Mesothelial cell of epicardium (in vitro differentiated cells): Measurements from ENCODE around the gene KLHDC8B. TPM values are rescaled to one million over a fixed set of nuclear protein-coding genes. Genes with fewer than 3 reads are reported as not detected.

Experiments
- DNase-seq, 2 experiments: peaks; one replicate each; pipeline ENCODE4 v3.0.0; 2021; ENCODE audit warnings: low spot score in 2 of 2; ENCODE audit not compliant: unreplicated experiment in 2 of 2
- H3K27ac Mint-ChIP-seq: 2 replicates; pipeline ENCODE4 v1.8.0; 2021; ENCODE audit warnings: mixed read lengths
- H3K27me3 Mint-ChIP-seq: 2 replicates; pipeline ENCODE4 v1.8.0; 2021; ENCODE audit warnings: low read depth, mixed read lengths
- H3K36me3 Mint-ChIP-seq: 2 replicates; pipeline ENCODE4 v1.8.0; 2021; ENCODE audit warnings: mixed read lengths
- H3K4me1 Mint-ChIP-seq: 2 replicates; pipeline ENCODE4 v1.8.0; 2021; ENCODE audit warnings: mixed read lengths
- H3K4me3 Mint-ChIP-seq: 2 replicates; pipeline ENCODE4 v1.8.0; 2021; ENCODE audit warnings: mild to moderate bottlenecking, moderate library complexity, mixed read lengths
- H3K9me3 Mint-ChIP-seq: 2 replicates; pipeline ENCODE4 v1.8.0; 2021; ENCODE audit warnings: mixed read lengths
- CTCF ChIP-seq: fragments of 200-600 bp; sonication (generic); IDR thresholded peaks from one replicate; pipeline ENCODE4 v1.5.0; 2021; ENCODE audit warnings: antibody characterized with exemption; ENCODE audit not compliant: unreplicated experiment
- total RNA-seq: library from RNA; stranded (reverse); gene quantifications from 3 replicates; pipeline ENCODE4 v1.2.1, GENCODE V29; 2021

The KLHDC8B gene
- total RNA-seq, 1 donor from 2014 or later: 55.5 TPM

GRCh38 chr3:49172551-49173041 lies 1.2 kb downstream of the KLHDC8B start:
- Mint-ChIP-seq H3K36me3 (no peaks in the 10 kb centered on the region), H3K27ac (peak overlapping the region; percentile 90), H3K27me3 (peaks cover 3% of the 10 kb centered on the region), H3K9me3 (no peaks in the 10 kb centered on the region), H3K4me3 (peak overlapping the region; percentile 83), H3K4me1 (peaks cover 30% of the 10 kb centered on the region)
- DNase-seq: no peak
- TF ChIP-seq CTCF: no peak

- peak overlapping the region; percentile 90 for H3K27ac Mint-ChIP-seq
- no peaks in the 10 kb centered on the region for H3K36me3 Mint-ChIP-seq
- no peaks in the 10 kb centered on the region for H3K27me3 Mint-ChIP-seq
- peak in 1 of 2 experiments; percentile 55 for DNase-seq
- H3K4me3 Mint-ChIP-seq: peak overlapping the region; percentile 83
- no peak for TF ChIP-seq CTCF
- H3K9me3 Mint-ChIP-seq: no peaks in the 10 kb centered on the region
- H3K4me1 Mint-ChIP-seq: peaks cover 30% of the 10 kb centered on the region
These were observed 1.9 kb downstream of the KLHDC8B start for GRCh38 chr3:49173116-49173791.

GRCh38 chr3:49173792-49174170 lies 2.4 kb downstream of the KLHDC8B start:
- no peak for TF ChIP-seq CTCF
- Mint-ChIP-seq H3K27me3 (no peaks in the 10 kb centered on the region), H3K27ac (peak overlapping the region; percentile 90), H3K4me1 (peaks cover 30% of the 10 kb centered on the region), H3K9me3 (no peaks in the 10 kb centered on the region), H3K36me3 (no peaks in the 10 kb centered on the region), H3K4me3 (peak overlapping the region; percentile 83)
- no peak for DNase-seq

GRCh38 chr3:49174397-49174985 lies 3.1 kb downstream of the KLHDC8B start:
- peaks cover 30% of the 10 kb centered on the region for H3K4me1 Mint-ChIP-seq
- TF ChIP-seq CTCF: no peak
- peak overlapping the region; percentile 90 for H3K27ac Mint-ChIP-seq
- no peaks in the 10 kb centered on the region for H3K9me3 Mint-ChIP-seq
- no peaks in the 10 kb centered on the region for H3K27me3 Mint-ChIP-seq
- no peaks in the 10 kb centered on the region for H3K36me3 Mint-ChIP-seq
- H3K4me3 Mint-ChIP-seq: peak overlapping the region; percentile 83
- no peak for DNase-seq

- no peak for DNase-seq
- TF ChIP-seq CTCF: no peak
- Mint-ChIP-seq H3K4me3 (no peak overlapping the region), H3K27ac (no peak overlapping the region), H3K36me3 (no peaks in the 10 kb centered on the region), H3K4me1 (peaks cover 27% of the 10 kb centered on the region), H3K9me3 (no peaks in the 10 kb centered on the region), H3K27me3 (no peaks in the 10 kb centered on the region)
These were observed 4.1 kb downstream of the KLHDC8B start for GRCh38 chr3:49175530-49175929.
